Sigmoid colon (tissue), 4 donors: ENCODE results near the gene JAKMIP1.

Experiments used
- CTCF ChIP-seq, 4 experiments: fragments of 450-650 bp in 3 of 4; fragments of 200-600 bp in 1 of 4; IDR thresholded peaks; one replicate each; pipeline ENCODE4 v1.5.1; 2016 to 2019; ENCODE audit warnings: antibody characterized with exemption in 4 of 4, mild to moderate bottlenecking in 3 of 4, moderate library complexity in 2 of 4
- POLR2A ChIP-seq, 2 donors: fragments of 450-650 bp; IDR thresholded peaks; one replicate each; pipeline ENCODE4 v1.6.1; 2016; ENCODE audit warnings: antibody characterized with exemption in 2 of 2, mild to moderate bottlenecking in 2 of 2, moderate library complexity in 2 of 2
- POLR2AphosphoS5 ChIP-seq, 4 donors: sonication (generic); formaldehyde crosslinking; IDR thresholded peaks; one replicate each; pipeline ENCODE4 v1.6.1; 2017; ENCODE audit warnings: antibody characterized with exemption in 4 of 4

GRCh38 chr4:6197433-6198174, 2.7 kb downstream of the JAKMIP1 start:
- no peak for TF ChIP-seq CTCF (IDR thresholded peaks at IDR 0.05)
- no peak for TF ChIP-seq POLR2AphosphoS5 (IDR thresholded peaks at IDR 0.05)
- no peak for TF ChIP-seq POLR2A (IDR thresholded peaks at IDR 0.05)
